MCF 10A (cell line): Measurements from ENCODE around the gene ADAM15. TPM values are rescaled to one million over a fixed set of nuclear protein-coding genes. Genes with fewer than 3 reads are reported as not detected.

ENCODE experiments used
- BruUV-seq: library from RNA; stranded (reverse); fragments of 400-500 nt; replicated peaks from 2 replicates; lab custom pipeline; 2021; lab: Mats Ljungman, UMichigan
- CTCF ChIA-PET: fragments of 300-600 bp; sonication (Branson Sonifier 250); formaldehyde crosslinking; extraction: SDS; loops from one replicate; lab custom pipeline; 2021; ENCODE audit warnings: antibody characterized with exemption, inconsistent platforms; lab: Yijun Ruan, JAX
- POLR2A ChIA-PET: fragments of 300-600, 350-650 bp; sonication (Branson Sonifier 250); formaldehyde crosslinking; extraction: SDS; loops from one replicate; lab custom pipeline; 2020; ENCODE audit warnings: antibody characterized with exemption, inconsistent platforms; lab: Yijun Ruan, JAX
- DNase-seq: peaks from one replicate; pipeline ENCODE4 v3.0.0-alpha.2; 2018; ENCODE audit not compliant: unreplicated experiment
- H3K27ac Mint-ChIP-seq: one replicate; pipeline ENCODE4 v1.8.0; 2022; ENCODE audit warnings: mild to moderate bottlenecking, low read depth, mixed read lengths; ENCODE audit not compliant: unreplicated experiment
- H3K27me3 Mint-ChIP-seq: one replicate; pipeline ENCODE4 v1.8.0; 2022; ENCODE audit warnings: mixed read lengths; ENCODE audit not compliant: insufficient read depth, unreplicated experiment
- H3K36me3 Mint-ChIP-seq: one replicate; pipeline ENCODE4 v1.8.0; 2022; ENCODE audit warnings: mild to moderate bottlenecking, moderate library complexity, mixed read lengths; ENCODE audit not compliant: insufficient read depth, unreplicated experiment
- H3K4me1 Mint-ChIP-seq: one replicate; pipeline ENCODE4 v1.8.0; 2022; ENCODE audit warnings: mixed read lengths; ENCODE audit not compliant: insufficient read depth, unreplicated experiment
- H3K4me3 Mint-ChIP-seq: one replicate; pipeline ENCODE4 v1.8.0; 2022; ENCODE audit warnings: mild to moderate bottlenecking, moderate library complexity, mixed read lengths; ENCODE audit not compliant: unreplicated experiment
- H3K9me3 Mint-ChIP-seq: one replicate; pipeline ENCODE4 v1.8.0; 2022; ENCODE audit warnings: mixed read lengths; ENCODE audit not compliant: unreplicated experiment
- intact Hi-C: fragments of 100-400 bp; cut with micrococcal nuclease; formaldehyde crosslinking; loops from 2 replicates; pipeline ENCODE4 v1.14.1; 2022
- total RNA-seq: library from RNA; stranded (reverse); gene quantifications from 2 replicates; pipeline ENCODE4 v1.2.3, GENCODE V29; 2022
- TF ChIP-seq, protein P1 (sequence below): fragments of 200-600 bp; IDR thresholded peaks from one replicate; pipeline ENCODE4 v1.8.0; 2022; ENCODE audit warnings: antibody characterized with exemption, mild to moderate bottlenecking; ENCODE audit not compliant: unreplicated experiment

Gene ADAM15
- total RNA-seq, 1 experiment from 2014 or later, result 385 TPM

DNA sequence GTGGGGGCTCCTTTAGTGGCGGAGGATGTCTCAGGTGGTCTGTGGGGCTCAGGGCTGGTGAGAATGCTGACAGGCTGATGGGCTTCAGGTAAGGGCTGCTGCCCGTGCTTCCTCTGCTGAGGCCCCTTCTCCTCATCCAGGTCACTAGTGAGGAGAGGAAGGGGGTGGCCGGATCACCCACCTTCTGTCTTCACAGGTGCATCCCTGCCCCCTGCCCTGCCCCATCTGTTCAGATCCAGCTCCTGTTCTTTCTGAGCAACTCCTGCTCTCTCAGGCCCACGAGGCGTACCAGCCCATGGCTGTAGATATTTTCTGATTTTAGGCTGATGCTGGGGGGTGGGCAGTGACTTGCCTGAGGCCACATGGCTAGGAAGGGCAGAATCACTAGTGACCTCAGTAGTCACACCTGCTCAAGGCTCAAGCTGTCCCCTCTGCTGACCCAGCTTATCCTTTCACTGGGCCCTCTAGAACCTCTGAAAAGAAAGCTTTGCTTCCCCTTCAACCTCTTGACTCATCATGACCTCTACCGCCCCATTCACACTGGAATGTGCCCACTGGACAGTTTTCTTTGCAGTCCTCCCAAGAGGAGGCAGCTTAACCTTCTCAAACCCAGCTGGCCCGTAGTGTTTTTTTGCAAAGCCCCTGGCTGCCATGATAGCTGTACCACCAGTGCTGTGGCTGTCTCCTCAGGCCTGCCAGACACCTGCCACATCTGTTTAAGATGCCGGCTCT lies 32.3 kb upstream of the ADAM15 start:
- Mint-ChIP-seq H3K27me3 (no peaks in the 10 kb centered on the region), H3K9me3 (no peaks in the 10 kb centered on the region), H3K4me3 (peak overlapping the region; percentile 62), H3K36me3 (peaks cover 84% of the 10 kb centered on the region), H3K27ac (peak overlapping the region; percentile 84), H3K4me1 (peaks cover 76% of the 10 kb centered on the region)
- no peak for DNase-seq
- no TSS peak for BruUV-seq
- TF ChIP-seq, protein P1, sequence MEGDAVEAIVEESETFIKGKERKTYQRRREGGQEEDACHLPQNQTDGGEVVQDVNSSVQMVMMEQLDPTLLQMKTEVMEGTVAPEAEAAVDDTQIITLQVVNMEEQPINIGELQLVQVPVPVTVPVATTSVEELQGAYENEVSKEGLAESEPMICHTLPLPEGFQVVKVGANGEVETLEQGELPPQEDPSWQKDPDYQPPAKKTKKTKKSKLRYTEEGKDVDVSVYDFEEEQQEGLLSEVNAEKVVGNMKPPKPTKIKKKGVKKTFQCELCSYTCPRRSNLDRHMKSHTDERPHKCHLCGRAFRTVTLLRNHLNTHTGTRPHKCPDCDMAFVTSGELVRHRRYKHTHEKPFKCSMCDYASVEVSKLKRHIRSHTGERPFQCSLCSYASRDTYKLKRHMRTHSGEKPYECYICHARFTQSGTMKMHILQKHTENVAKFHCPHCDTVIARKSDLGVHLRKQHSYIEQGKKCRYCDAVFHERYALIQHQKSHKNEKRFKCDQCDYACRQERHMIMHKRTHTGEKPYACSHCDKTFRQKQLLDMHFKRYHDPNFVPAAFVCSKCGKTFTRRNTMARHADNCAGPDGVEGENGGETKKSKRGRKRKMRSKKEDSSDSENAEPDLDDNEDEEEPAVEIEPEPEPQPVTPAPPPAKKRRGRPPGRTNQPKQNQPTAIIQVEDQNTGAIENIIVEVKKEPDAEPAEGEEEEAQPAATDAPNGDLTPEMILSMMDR, result no peak
- ChIA-PET POLR2A (interaction anchor here (0.5 to 14.0 kb wide), 12 partner anchors 15 to 1507 kb away, joined by 3 to 312 read pairs (median 16); partner anchors contain the start of genes ADAM15, CKS1B, DCST1 and DCST2), CTCF (interaction anchor here (0.5 to 14.4 kb wide), 22 partner anchors 9 to 118 kb away, joined by 3 to 390 read pairs (median 4); partner anchors contain the start of genes ADAM15, DCST1, DCST2 and EFNA3)
- intact Hi-C loops, result no loop called here

DNA sequence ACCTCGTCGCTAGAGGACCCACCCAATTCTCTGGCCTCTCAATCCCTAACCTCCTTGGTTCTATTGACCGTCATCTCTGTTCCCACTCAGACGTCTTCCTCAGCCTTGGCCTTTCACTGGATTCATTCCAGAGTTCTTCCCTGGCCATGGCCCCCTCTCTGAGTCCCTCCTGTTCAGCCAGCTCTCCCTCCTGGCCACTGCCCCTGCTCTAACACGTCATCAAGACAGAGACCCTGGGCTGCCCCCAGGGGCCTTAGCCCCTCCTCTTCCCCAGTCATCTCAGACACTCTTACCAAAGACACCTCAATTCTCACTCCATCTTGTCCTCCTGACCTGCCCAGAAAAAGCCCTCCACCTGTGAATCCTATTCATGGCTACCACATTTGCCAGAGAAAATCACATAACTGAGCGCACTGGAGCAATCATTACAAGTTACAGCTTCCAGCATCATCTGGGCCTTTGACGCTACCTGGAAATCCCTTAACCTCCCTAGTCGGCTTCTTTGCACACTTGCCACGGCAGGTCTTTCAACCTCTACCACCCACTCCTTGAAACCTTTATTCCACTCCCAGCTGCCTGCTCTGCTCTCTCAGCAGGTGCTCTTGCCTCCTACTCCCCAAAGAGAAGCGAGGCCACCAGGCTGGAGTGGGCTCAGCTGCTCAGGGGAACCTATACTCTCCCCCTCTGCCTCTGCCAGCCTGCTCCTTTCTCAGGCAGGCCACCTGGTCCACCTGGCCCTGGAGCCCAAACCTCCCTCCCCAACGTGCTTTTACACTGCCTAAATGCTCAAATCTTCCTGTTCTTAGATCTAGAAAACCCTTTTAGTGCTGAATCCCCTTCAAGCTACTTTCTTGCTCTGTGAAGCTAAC lies 31.5 kb upstream of the ADAM15 start:
- ChIA-PET CTCF (interaction anchor here (0.6 to 14.4 kb wide), 21 partner anchors 8 to 686 kb away, joined by 3 to 390 read pairs (median 5); partner anchors contain the start of genes ADAM15, EFNA3, FLAD1 and LENEP), POLR2A (interaction anchor here (0.5 to 14.0 kb wide), 14 partner anchors 15 to 1508 kb away, joined by 3 to 312 read pairs (median 20); partner anchors contain the start of genes ADAM15, CKS1B, DCST1 and DCST2)
- Mint-ChIP-seq H3K4me3 (peak overlapping the region; percentile 34), H3K9me3 (no peaks in the 10 kb centered on the region), H3K4me1 (peaks cover 76% of the 10 kb centered on the region), H3K36me3 (peaks cover 76% of the 10 kb centered on the region), H3K27ac (peak overlapping the region; percentile 84), H3K27me3 (no peaks in the 10 kb centered on the region)
- TF ChIP-seq, protein P1, result no peak
- intact Hi-C loops, result no loop called here
- DNase-seq, result no peak
- BruUV-seq, result no TSS peak

DNA sequence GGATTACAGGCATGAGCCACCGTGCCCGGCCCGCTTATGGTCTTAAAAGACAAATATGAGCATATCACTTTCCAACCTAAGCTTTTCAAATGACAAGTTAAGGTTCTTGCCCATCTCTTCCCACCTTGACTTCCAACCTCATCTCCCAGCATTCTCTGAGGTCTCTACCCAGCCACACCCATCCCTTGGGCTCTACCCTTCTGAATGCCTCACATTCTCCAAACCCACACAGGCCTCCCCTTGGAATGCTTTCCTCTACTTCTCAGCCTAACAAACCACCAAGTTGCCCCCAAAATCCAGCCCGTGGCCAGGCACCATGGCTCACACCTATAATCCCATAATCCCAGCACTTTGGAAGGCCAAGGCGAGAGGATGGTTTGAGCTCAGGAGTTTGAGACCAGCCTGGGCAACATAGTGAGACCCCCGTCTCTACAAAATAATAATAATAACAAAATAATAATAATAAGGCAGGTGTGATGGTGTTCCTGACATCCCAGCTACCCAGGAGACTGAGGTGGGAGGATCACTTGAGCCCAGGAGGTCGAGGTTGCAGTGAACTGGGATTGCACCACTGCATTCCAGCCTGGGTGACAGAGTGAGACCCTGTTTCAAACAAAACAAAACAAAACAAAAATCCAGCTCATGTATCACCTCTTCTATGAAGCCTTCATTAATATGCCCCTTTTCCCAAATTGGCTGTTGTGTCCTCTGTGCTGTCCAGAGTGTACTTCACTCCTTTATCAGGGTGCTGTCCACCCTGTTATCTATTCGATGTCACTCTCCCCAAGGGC lies 28.8 kb upstream of the ADAM15 start:
- intact Hi-C loops, result no loop called here
- DNase-seq, result peak; percentile 31
- CTCF ChIA-PET, result interaction anchor here (0.7 to 14.4 kb wide), 12 partner anchors 10 to 465 kb away, joined by 3 to 390 read pairs (median 4); partner anchors contain the start of genes ADAM15 and SHC1
- POLR2A ChIA-PET, result interaction anchor here (0.6 to 14.0 kb wide), 20 partner anchors 7 to 102 kb away, joined by 3 to 312 read pairs (median 8); partner anchors contain the start of genes ADAM15, CKS1B, DCST1 and DCST2
- Mint-ChIP-seq H3K27me3 (no peaks in the 10 kb centered on the region), H3K27ac (peak overlapping the region; percentile 52), H3K4me3 (peak overlapping the region; percentile 3), H3K4me1 (peaks cover 67% of the 10 kb centered on the region), H3K36me3 (peaks cover 49% of the 10 kb centered on the region), H3K9me3 (no peaks in the 10 kb centered on the region)
- TF ChIP-seq, protein P1, result no peak
- no TSS peak for BruUV-seq
